Hepatocyte (in vitro differentiated cells): ENCODE data around the gene CCR5. TPM values are rescaled to one million over a fixed set of nuclear protein-coding genes. Genes with fewer than 3 reads are reported as not detected.

Experiments used
- DNase-seq: peaks from one replicate; pipeline ENCODE4 v3.0.0-alpha.2; 2016; ENCODE audit warnings: low spot score
- H2AFZ ChIP-seq: fragments of 200-600 bp; sonication (generic); 2 replicates; pipeline ENCODE4 v1.6.0; 2016; ENCODE audit warnings: antibody characterized with exemption, mild to moderate bottlenecking
- H3K27ac ChIP-seq: fragments of 200-600 bp; sonication (generic); 2 replicates; pipeline ENCODE4 v1.5.1; 2016; ENCODE audit warnings: mild to moderate bottlenecking
- H3K27me3 ChIP-seq: fragments of 200-600 bp; sonication (generic); 2 replicates; pipeline ENCODE4 v1.6.1; 2016
- H3K36me3 ChIP-seq: fragments of 200-600 bp; sonication (generic); replicated peaks from 2 replicates; pipeline ENCODE4 v1.5.1; 2016; ENCODE audit warnings: low read depth; ENCODE audit not compliant: insufficient read depth
- H3K4me1 ChIP-seq: fragments of 200-600 bp; sonication (generic); 2 replicates; pipeline ENCODE4 v1.5.1; 2016; ENCODE audit warnings: mild to moderate bottlenecking, moderate library complexity; ENCODE audit not compliant: insufficient read depth
- H3K4me2 ChIP-seq: fragments of 200-600 bp; sonication (generic); 2 replicates; pipeline ENCODE4 v1.6.0; 2016
- H3K4me3 ChIP-seq: fragments of 200-600 bp; sonication (generic); 2 replicates; pipeline ENCODE4 v1.5.1; 2016; ENCODE audit warnings: mild to moderate bottlenecking
- H3K79me2 ChIP-seq: fragments of 200-600 bp; sonication (generic); 2 replicates; pipeline ENCODE4 v1.6.0; 2017; ENCODE audit warnings: mild to moderate bottlenecking
- H3K9me2 ChIP-seq: fragments of 200-600 bp; sonication (generic); replicated peaks from 2 replicates; pipeline ENCODE4 v1.6.0; 2017; ENCODE audit warnings: mild to moderate bottlenecking; ENCODE audit not compliant: insufficient read depth
- H3K9me3 ChIP-seq: fragments of 200-600 bp; sonication (generic); 2 replicates; pipeline ENCODE4 v1.5.1; 2016; ENCODE audit warnings: low read depth, mild to moderate bottlenecking
- H4K20me1 ChIP-seq: fragments of 200-600 bp; sonication (generic); 2 replicates; pipeline ENCODE4 v1.6.0; 2016; ENCODE audit warnings: mild to moderate bottlenecking; ENCODE audit not compliant: insufficient read depth, poor library complexity, severe bottlenecking
- EZH2 ChIP-seq: fragments of 200-600 bp; sonication (generic); IDR thresholded peaks from 2 replicates; pipeline ENCODE4 v1.6.1; 2016; ENCODE audit warnings: antibody characterized with exemption, mild to moderate bottlenecking, borderline replicate concordance
- EZH2phosphoT487 ChIP-seq: fragments of 200-600 bp; sonication (generic); IDR thresholded peaks from one replicate; pipeline ENCODE4 v1.6.1; 2018; ENCODE audit warnings: antibody characterized with exemption, mild to moderate bottlenecking, low read depth, moderate library complexity; ENCODE audit not compliant: unreplicated experiment, severe bottlenecking
- WGBS: methylation state at CpG from one replicate; pipeline ENCODE4 v1.1.6; 2016; ENCODE audit warnings: low lambda C conversion rate; ENCODE audit errors: missing lambda C conversion rate; 5-methylcytosine and 5-hydroxymethylcytosine counted together
- polyA plus RNA-seq: library from polyadenylated mRNA; unstranded; fragments of >200 nt; fragmentation: Nextera tagmentation; extraction: Ambion mirVana; gene quantifications from 2 replicates; pipeline ENCODE4 v1.2.1, GENCODE V29; 2016
- total RNA-seq: library from RNA; depleted of rRNA; stranded (reverse); fragments of >200 nt; gene quantifications from 2 replicates; pipeline ENCODE4 v1.2.3, GENCODE V29; 2014
- TF ChIP-seq, protein P1 (sequence below): fragments of 200-600 bp; sonication (generic); IDR thresholded peaks from 2 replicates; pipeline ENCODE4 v1.5.1; 2016; ENCODE audit warnings: antibody characterized with exemption, mild to moderate bottlenecking; ENCODE audit not compliant: poor library complexity

Gene CCR5
- total and polyA plus RNA-seq, 2 experiments from 2014 or later: 0.07 TPM; not detected in 1

DNA sequence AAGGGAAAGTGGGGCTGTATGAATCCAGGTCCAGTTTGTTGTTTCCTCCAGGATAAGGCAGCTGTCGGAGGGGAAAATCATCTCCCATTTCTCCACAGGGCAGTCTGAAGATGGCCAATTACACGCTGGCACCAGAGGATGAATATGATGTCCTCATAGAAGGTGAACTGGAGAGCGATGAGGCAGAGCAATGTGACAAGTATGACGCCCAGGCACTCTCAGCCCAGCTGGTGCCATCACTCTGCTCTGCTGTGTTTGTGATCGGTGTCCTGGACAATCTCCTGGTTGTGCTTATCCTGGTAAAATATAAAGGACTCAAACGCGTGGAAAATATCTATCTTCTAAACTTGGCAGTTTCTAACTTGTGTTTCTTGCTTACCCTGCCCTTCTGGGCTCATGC is 37.2 kb downstream of the CCR5 start:
- Histone ChIP-seq H3K4me2 (no peak overlapping the region), H3K9me2 (no peaks in the 10 kb centered on the region), H3K9me3 (no peaks in the 10 kb centered on the region), H3K4me3 (no peak overlapping the region), H3K4me1 (peaks cover 14% of the 10 kb centered on the region), H3K36me3 (no peaks in the 10 kb centered on the region), H3K27me3 (peaks cover 5% of the 10 kb centered on the region), H3K79me2 (no peaks in the 10 kb centered on the region), H2AFZ (no peak overlapping the region), H4K20me1 (no peaks in the 10 kb centered on the region), H3K27ac (no peak overlapping the region)
- 90% methylated on average over 7 of the region's 7 CpGs for WGBS
- TF ChIP-seq, protein P1, sequence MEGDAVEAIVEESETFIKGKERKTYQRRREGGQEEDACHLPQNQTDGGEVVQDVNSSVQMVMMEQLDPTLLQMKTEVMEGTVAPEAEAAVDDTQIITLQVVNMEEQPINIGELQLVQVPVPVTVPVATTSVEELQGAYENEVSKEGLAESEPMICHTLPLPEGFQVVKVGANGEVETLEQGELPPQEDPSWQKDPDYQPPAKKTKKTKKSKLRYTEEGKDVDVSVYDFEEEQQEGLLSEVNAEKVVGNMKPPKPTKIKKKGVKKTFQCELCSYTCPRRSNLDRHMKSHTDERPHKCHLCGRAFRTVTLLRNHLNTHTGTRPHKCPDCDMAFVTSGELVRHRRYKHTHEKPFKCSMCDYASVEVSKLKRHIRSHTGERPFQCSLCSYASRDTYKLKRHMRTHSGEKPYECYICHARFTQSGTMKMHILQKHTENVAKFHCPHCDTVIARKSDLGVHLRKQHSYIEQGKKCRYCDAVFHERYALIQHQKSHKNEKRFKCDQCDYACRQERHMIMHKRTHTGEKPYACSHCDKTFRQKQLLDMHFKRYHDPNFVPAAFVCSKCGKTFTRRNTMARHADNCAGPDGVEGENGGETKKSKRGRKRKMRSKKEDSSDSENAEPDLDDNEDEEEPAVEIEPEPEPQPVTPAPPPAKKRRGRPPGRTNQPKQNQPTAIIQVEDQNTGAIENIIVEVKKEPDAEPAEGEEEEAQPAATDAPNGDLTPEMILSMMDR: no peak
- DNase-seq: no peak

DNA sequence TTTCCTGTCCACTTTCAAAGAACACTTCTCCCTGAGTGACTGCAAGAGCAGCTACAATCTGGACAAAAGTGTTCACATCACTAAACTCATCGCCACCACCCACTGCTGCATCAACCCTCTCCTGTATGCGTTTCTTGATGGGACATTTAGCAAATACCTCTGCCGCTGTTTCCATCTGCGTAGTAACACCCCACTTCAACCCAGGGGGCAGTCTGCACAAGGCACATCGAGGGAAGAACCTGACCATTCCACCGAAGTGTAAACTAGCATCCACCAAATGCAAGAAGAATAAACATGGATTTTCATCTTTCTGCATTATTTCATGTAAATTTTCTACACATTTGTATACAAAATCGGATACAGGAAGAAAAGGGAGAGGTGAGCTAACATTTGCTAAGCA is 38.1 kb downstream of the CCR5 start:
- Histone ChIP-seq H3K4me3 (no peak overlapping the region), H3K4me2 (no peak overlapping the region), H4K20me1 (no peaks in the 10 kb centered on the region), H3K27me3 (peaks cover under 1% of the 10 kb centered on the region), H3K9me3 (no peaks in the 10 kb centered on the region), H3K36me3 (no peaks in the 10 kb centered on the region), H3K9me2 (no peaks in the 10 kb centered on the region), H2AFZ (no peak overlapping the region), H3K27ac (no peak overlapping the region), H3K79me2 (no peaks in the 10 kb centered on the region), H3K4me1 (peaks cover 14% of the 10 kb centered on the region)
- TF ChIP-seq EZH2phosphoT487: no peak
- TF ChIP-seq, protein P1: no peak
- no peak for TF ChIP-seq EZH2
- 90% methylated on average over 7 of the region's 7 CpGs for WGBS
- no peak for DNase-seq

DNA sequence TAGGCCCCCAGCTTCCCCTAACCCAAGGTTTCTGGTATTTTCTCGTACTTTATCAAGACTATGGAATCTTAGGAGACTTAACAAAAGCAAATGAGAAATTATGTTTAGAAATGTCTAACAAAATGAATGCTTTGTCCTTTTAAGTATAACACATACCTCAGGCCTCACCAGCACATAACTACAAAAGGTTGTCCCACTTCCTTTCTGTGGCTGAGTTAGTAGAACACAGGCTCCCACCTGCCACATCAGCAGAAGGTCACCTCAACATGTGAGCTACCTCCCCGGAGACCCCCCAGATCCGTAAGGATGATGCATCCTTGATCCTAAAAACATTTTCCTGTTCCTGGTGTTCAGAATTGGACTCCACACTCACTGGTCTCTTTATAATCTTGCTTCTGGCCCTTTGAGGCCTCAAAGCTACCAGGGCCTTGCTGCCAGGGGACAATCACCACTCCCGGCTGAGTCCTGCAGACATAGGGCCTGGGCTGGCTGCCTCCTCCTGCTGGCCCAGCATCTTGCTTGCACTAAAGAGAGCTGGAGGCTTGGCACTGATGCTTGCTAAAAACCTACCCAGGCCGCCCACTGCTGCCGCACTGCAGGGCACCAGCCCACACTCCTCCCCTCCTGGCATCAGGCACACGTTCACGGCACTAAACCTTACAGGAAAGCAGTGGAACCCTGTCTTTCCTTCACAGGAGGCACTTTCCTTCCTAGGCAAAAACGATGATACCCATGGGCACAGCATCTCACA is 39.2 kb downstream of the CCR5 start:
- H3K27ac ChIP-seq: no peak overlapping the region
- H2AFZ ChIP-seq: no peak overlapping the region
- no peak overlapping the region for H3K4me3 ChIP-seq
- H3K4me2 ChIP-seq: no peak overlapping the region
- TF ChIP-seq EZH2phosphoT487: no peak
- TF ChIP-seq, protein P1: no peak
- TF ChIP-seq EZH2: no peak
- no peaks in the 10 kb centered on the region for H4K20me1 ChIP-seq
- DNase-seq: no peak
- peaks cover 14% of the 10 kb centered on the region for H3K4me1 ChIP-seq
- no peaks in the 10 kb centered on the region for H3K27me3 ChIP-seq
- no peaks in the 10 kb centered on the region for H3K9me2 ChIP-seq
- no peaks in the 10 kb centered on the region for H3K79me2 ChIP-seq
- WGBS: 95% methylated on average over 9 of the region's 9 CpGs
- H3K36me3 ChIP-seq: no peaks in the 10 kb centered on the region
- H3K9me3 ChIP-seq: no peaks in the 10 kb centered on the region

DNA sequence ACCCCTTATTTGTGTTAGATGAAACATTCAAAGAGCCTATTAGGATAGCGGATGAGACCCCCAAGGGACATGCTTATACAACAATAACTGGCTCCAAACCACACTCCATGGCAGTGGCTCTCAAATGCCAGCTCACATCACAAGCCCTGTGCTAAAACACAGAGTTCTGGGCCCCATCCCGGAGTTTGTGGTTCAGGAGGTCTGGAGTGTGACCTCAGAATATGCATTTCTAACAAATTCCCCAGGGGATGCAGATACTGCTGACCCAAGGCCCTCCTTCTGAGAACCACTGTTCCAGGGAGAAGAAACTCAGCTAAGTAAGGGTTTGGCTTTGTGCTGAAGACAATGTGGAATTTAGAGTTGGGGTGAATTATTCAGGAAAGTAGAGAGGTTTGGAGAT is 39.9 kb downstream of the CCR5 start:
- no peak overlapping the region for H3K27ac ChIP-seq
- H3K36me3 ChIP-seq: no peaks in the 10 kb centered on the region
- no peaks in the 10 kb centered on the region for H3K79me2 ChIP-seq
- TF ChIP-seq EZH2 (no peak), EZH2phosphoT487 (no peak)
- TF ChIP-seq, protein P1: no peak
- H3K4me3 ChIP-seq: no peak overlapping the region
- peaks cover 10% of the 10 kb centered on the region for H3K4me1 ChIP-seq
- H3K27me3 ChIP-seq: no peaks in the 10 kb centered on the region
- H2AFZ ChIP-seq: no peak overlapping the region
- no peaks in the 10 kb centered on the region for H3K9me2 ChIP-seq
- WGBS: 88% methylated on average over 2 of the region's 2 CpGs
- no peak for DNase-seq
- H3K4me2 ChIP-seq: no peak overlapping the region
- no peaks in the 10 kb centered on the region for H4K20me1 ChIP-seq
- no peaks in the 10 kb centered on the region for H3K9me3 ChIP-seq
